Activated T-helper 2 cell treated with anti-CD3 and anti-CD28 coated beads, Interferon-gamma antibody, Interleukin-2, Interleukin-4, amounts not matched to agents 10 μg/mL and 5 μg/mL and 100 μg/mL, durations not matched to agents 14 hours and 24 hours and 36 hours (primary cell): ENCODE measurements around the gene PRICKLE3. TPM values are rescaled to one million over a fixed set of nuclear protein-coding genes. Genes with fewer than 3 reads are reported as not detected.
"Not testable (repeated sequence)": the region's sequence is repeated elsewhere in the genome, so short reads cannot be mapped to it uniquely, and the experiment has no call there.

Experiments used
- DNase-seq: peaks from one replicate; pipeline ENCODE4 v3.0.0; 2021; ENCODE audit warnings: low spot score
- H3K27ac Mint-ChIP-seq: one replicate; pipeline ENCODE4 v1.8.0; 2021; ENCODE audit warnings: mixed read lengths
- H3K27me3 Mint-ChIP-seq: one replicate; pipeline ENCODE4 v1.8.0; 2021; ENCODE audit warnings: low read depth, mixed read lengths
- H3K36me3 Mint-ChIP-seq: one replicate; pipeline ENCODE4 v1.8.0; 2021; ENCODE audit warnings: low read depth, mixed read lengths
- H3K4me1 Mint-ChIP-seq: one replicate; pipeline ENCODE4 v1.8.0; 2021; ENCODE audit warnings: low read depth, mixed read lengths
- H3K4me3 Mint-ChIP-seq: one replicate; pipeline ENCODE4 v1.8.0; 2021; ENCODE audit warnings: low read depth, mild to moderate bottlenecking, moderate library complexity, mixed read lengths
- H3K9me3 Mint-ChIP-seq: one replicate; pipeline ENCODE4 v1.8.0; 2021; ENCODE audit warnings: mixed read lengths
- intact Hi-C: fragments of 100-400 bp; cut with micrococcal nuclease; formaldehyde crosslinking; loops from one replicate; pipeline ENCODE4 v1.15.1; 2023
- total RNA-seq: library from RNA; stranded (reverse); gene quantifications from 2 replicates; pipeline ENCODE4 v1.2.3, GENCODE V29; 2022

The PRICKLE3 gene
- total RNA-seq, 1 donor from 2014 or later: 26.9 TPM

GRCh38 chrX:49137492-49137891, 48.7 kb downstream of the PRICKLE3 start:
- DNase-seq: no peak
- H3K27ac Mint-ChIP-seq: no peak overlapping the region
- intact Hi-C loops: no loop called here
- H3K27me3 Mint-ChIP-seq: no peaks in the 10 kb centered on the region
- H3K4me3 Mint-ChIP-seq: no peak overlapping the region
- H3K36me3 Mint-ChIP-seq: peaks cover 5% of the 10 kb centered on the region
- H3K4me1 Mint-ChIP-seq: no peaks in the 10 kb centered on the region
- H3K9me3 Mint-ChIP-seq: peaks cover 14% of the 10 kb centered on the region

DNA sequence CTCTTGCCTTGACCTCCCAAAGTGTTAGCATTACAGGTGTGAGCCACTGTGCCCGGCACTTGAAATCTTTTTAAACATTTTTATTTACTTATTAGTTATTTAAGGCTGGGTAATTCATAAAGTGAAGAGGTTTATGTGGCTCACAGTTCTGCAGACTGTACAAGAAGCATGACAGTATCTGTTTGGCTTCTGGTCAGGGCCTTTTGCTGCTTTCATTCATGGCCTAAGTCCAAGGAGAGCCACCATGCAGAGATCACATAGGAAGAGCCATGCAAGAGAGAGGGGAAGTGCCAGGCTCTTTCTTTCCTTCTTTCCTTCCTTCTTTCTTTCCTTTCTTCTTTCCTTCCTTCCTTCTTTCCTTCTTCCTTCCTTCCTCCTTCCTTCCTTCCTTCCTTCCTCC, 52.4 kb downstream of the PRICKLE3 start:
- intact Hi-C loops: no loop called here
- H3K27ac Mint-ChIP-seq: no peak overlapping the region
- H3K4me3 Mint-ChIP-seq: no peak overlapping the region
- no peaks in the 10 kb centered on the region for H3K36me3 Mint-ChIP-seq
- H3K27me3 Mint-ChIP-seq: no peaks in the 10 kb centered on the region
- H3K9me3 Mint-ChIP-seq: no peaks in the 10 kb centered on the region
- H3K4me1 Mint-ChIP-seq: no peaks in the 10 kb centered on the region
- no peak for DNase-seq

- H3K9me3 Mint-ChIP-seq, H3K4me1 Mint-ChIP-seq, H3K4me3 Mint-ChIP-seq, intact Hi-C loops, H3K27me3 Mint-ChIP-seq, DNase-seq, H3K36me3 Mint-ChIP-seq, H3K27ac Mint-ChIP-seq: not testable (repeated sequence)
Measured at GRCh38 chrX:49132275-49132674, 53.9 kb downstream of the PRICKLE3 start.

GRCh38 chrX:49129427-49129826, 56.7 kb downstream of the PRICKLE3 start:
- no peak for DNase-seq
- H3K27me3 Mint-ChIP-seq: no peaks in the 10 kb centered on the region
- H3K27ac Mint-ChIP-seq: no peak overlapping the region
- intact Hi-C loops: no loop called here
- H3K36me3 Mint-ChIP-seq: no peaks in the 10 kb centered on the region
- H3K9me3 Mint-ChIP-seq: no peaks in the 10 kb centered on the region
- H3K4me1 Mint-ChIP-seq: no peaks in the 10 kb centered on the region
- H3K4me3 Mint-ChIP-seq: no peak overlapping the region

DNA sequence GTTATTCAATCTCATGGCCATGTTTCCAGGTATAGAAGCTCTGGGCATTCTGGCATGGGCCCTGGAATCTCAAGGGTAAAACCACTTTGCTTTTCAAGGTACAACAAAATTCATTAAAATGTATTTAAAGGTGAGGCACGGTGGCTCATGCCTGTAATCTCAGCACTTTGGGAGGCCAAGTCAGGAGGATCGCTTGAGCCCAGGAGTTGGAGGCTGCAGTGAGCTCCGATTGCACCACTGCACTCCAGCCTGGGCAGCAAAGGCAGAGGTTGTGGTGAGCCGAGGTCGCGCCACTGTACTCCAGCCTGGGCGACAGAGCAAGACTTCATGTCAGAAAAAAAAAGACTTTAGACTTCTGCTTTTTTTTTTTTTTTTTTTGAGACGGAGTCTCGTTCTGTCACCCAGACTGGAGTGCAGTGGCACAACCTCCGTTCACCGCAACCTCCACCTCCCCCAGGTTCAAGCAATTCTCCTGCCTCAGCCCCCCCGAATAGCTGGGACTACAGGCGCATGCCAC, 58.4 kb downstream of the PRICKLE3 start:
- H3K9me3 Mint-ChIP-seq, DNase-seq, H3K4me3 Mint-ChIP-seq, H3K27ac Mint-ChIP-seq, intact Hi-C loops, H3K27me3 Mint-ChIP-seq, H3K36me3 Mint-ChIP-seq: not testable (repeated sequence)
- H3K4me1 Mint-ChIP-seq: peaks cover 11% of the 10 kb centered on the region

Other genes with a start within 250 kb of the PRICKLE3 start
- gene OTUD5, start 228.8 kb downstream of the PRICKLE3 start, total RNA-seq: 73.9 and 77.9 TPM in 2 replicates
- 2.9 and 3.3 TPM in 2 replicates for gene KCND1, start 214.5 kb downstream of the PRICKLE3 start, total RNA-seq
- 86.5 and 93.1 TPM in 2 replicates for gene GRIPAP1, start 184.1 kb downstream of the PRICKLE3 start, total RNA-seq
- 28.4 and 28.5 TPM in 2 replicates for gene TFE3, start 143.0 kb downstream of the PRICKLE3 start, total RNA-seq
- gene CCDC120, start 127.4 kb downstream of the PRICKLE3 start, total RNA-seq: 4.6 and 6.6 TPM in 2 replicates
- 14.2 and 14.4 TPM in 2 replicates for gene PRAF2, start 112.4 kb downstream of the PRICKLE3 start, total RNA-seq
- gene WDR45, start 106.5 kb downstream of the PRICKLE3 start, total RNA-seq: 37.9 and 43.5 TPM in 2 replicates
- 25.8 and 26.3 TPM in 2 replicates for gene GPKOW, start 62.6 kb downstream of the PRICKLE3 start, total RNA-seq
- 1.6 and 2.1 TPM in 2 replicates for gene MAGIX, start 23.6 kb downstream of the PRICKLE3 start, total RNA-seq
- gene PLP2, start 14.5 kb downstream of the PRICKLE3 start, total RNA-seq: 112 and 116 TPM in 2 replicates
- 3.8 and 4.3 TPM in 2 replicates for gene SYP, start 13.8 kb upstream of the PRICKLE3 start, total RNA-seq
- 0.23 and 0.32 TPM in 2 replicates for gene CACNA1F, start 47.0 kb upstream of the PRICKLE3 start, total RNA-seq
- 30.2 and 32.0 TPM in 2 replicates for gene CCDC22, start 49.1 kb upstream of the PRICKLE3 start, total RNA-seq
- gene FOXP3, start 78.3 kb upstream of the PRICKLE3 start, total RNA-seq: 28.9 and 29.4 TPM in 2 replicates
- 7.9 and 10.1 TPM in 2 replicates for gene PPP1R3F, start 83.4 kb upstream of the PRICKLE3 start, total RNA-seq
- gene GAGE10, start 117.3 kb upstream of the PRICKLE3 start, total RNA-seq: not detected in 2 replicates
- not detected in 2 replicates for gene GAGE12J, start 135.7 kb upstream of the PRICKLE3 start, total RNA-seq
- not detected in 2 replicates for gene GAGE13, start 145.2 kb upstream of the PRICKLE3 start, total RNA-seq